Stimulated activated CD8-positive, alpha-beta memory T cell treated with anti-CD3 and anti-CD28 coated beads, Interleukin-12 subunit alpha, Interleukin-12 subunit beta, amount 100 ng/mL, for 4 hours (primary cell): ENCODE measurements around the gene SCARB1.

Experiments
- DNase-seq: peaks from one replicate; pipeline ENCODE4 v3.0.0-alpha.2; 2020; ENCODE audit warnings: low read depth

Gene SCARB1

DNA sequence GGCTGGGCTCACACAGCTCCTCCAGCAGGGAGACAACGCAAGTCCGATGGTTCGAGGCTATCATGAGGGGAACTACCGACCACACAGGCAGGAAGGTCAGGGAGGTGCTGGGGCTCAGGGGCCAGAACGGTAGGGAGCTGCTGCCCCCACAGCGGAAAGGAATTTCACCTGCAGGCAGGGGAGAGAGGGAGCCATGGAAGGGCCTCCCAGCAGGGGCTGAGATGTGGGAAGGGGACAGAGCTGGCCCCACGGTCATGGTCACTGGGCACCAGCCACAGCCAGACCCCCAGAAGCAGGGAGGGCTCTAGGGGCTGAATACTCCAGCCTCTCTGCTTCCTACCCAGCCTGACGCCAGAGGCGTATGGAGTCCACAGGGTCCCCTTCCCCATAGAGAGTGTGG lies 103.1 kb downstream of the SCARB1 start:
- DNase-seq: no peak

GRCh38 chr12:124759841-124760503 lies 103.7 kb downstream of the SCARB1 start:
- no peak for DNase-seq

DNA sequence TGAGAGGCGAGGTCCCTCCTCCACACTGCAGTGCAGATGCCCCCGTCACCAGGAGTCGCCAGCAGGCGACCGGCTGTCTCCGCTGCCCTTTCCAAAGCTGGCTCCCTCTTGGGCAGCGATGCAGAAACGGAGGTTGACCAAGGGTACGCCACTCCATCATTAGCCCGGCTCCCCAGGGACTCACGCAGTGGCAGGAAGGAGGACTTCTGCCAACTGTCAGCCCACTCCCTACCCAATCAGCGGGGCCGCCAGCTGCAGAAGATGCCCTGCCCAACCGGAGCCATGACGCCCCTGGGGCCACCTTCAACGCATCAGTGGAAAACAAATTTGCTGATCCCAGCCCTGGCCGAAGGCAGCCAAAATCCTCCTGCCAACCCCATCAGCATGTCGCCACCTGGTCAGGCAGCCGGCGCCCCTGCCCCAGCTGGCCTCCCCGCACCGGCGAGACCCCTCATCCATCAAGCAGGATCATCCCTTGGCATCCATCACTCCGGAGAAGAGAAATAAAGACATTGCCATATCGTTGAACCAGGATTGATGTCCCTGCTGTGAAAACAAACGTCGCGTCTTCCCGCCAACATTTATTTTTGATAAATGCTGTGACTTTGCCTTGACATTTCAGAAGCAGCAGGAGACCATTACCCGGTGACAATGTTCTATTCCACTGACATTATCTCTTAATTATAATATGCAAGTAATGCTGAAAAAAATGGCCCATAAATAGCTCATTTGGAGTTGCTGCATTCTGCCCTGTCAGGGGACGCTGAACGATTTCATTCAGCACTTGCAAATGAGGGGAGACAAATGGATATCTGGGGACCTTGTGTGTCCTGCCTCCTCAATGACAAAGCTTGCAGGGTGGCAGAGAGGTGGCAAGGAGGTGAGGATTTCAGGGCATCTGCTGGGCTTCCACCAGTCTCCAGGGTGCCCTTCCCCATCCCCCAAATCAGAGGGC lies 105.1 kb downstream of the SCARB1 start:
- no peak for DNase-seq

GRCh38 chr12:124757329-124757728 lies 106.3 kb downstream of the SCARB1 start:
- no peak for DNase-seq

DNA sequence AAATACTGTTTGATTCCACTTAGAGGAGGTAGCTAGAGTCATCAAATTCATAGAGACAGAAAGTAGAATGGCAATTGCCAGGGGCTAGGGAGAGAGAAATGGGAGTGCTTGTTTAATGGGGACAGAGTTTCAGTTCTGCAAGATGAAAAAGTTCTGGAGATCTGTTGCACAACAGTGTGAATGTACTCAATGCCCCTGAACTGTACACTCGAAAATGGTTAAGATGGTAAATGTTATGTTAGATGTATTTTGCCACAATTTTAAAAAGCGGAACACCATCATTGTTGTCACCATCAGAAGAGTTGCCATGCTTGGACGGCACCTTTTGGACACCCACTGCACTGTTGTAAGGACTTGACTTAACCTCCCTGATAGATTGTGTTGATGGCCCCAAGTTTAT lies 106.9 kb downstream of the SCARB1 start:
- DNase-seq: no peak

DNA sequence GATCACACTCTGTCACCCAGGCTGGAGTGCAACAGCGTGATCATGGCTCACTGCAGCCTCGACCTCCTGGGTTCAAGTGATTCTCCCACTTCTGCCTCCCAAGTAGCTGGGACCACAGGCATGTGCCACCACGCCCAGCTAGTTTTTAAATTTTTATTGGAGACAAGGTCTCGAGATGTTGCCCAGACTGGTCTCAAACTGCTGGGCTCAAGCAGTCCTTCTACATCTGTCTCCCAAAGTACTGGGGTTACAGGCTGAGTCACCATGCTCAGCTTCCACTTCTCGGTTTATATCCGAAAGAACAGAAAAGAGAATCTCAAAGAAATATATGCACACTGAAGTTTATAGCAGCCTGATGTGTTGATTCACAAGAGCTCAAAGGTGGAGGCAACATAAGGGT lies 107.5 kb downstream of the SCARB1 start:
- no peak for DNase-seq

- no peak for DNase-seq
These were observed 107.9 kb downstream of the SCARB1 start for GRCh38 chr12:124755801-124756148.

DNA sequence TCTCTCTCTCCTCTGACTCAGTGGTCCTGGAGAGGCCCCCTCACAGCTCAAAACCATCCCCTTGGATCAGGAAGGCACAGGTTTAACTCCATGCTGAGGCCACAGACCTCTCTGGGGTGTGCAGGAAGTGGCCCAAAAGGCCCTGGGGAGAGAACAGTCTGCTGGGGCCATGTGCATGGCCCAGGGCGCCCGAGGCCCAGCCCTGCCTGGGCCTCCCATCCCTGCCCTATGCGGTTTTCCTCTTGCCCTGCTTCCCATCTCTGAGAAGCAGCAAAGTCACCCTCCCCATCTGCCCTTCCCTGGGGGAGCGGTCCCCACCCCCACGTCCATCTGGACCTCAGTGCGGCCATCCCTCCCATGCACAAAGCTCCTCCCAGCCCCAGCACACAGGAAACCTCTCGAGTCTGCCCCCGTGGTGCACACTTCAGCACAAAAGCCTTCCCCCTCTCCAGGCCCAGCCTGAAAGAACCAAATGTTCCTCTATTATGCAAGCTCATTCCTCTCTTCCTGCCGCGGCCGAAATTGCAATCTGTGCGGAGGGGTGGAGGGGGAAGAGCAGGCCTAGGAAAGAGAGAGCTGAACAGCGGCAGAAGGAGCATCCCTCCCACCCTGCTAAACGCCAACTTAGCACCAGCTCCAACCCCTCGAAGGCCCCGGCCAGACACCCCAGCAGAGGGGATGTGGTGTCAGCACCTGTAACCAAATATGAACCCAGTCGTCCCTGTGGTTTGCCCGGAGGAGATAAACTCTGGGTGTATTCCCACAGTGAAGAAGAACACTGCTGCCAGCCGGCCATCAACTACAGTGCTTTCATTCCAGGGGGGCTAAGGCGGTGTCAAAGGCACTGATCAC lies 108.5 kb downstream of the SCARB1 start:
- DNase-seq: no peak

DNA sequence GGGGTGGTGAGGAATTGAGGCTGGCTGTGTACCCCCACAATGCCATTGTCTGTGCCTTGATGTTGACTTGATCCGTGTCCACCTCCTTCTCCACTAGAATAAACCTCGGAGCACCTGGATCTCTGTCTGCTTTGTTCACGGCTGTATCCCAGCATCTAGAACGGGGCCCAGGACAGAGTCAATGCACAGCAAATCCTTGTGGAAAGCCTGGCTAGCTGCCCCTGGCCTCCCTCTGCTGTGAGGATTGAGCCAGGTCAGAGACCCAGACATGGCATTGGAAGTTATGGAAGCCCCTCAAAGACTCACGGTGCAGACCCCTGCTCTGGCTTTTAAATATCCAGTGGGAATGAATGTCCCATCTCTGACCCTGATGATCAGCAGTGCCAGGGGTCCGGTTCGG lies 109.2 kb downstream of the SCARB1 start:
- DNase-seq: no peak

GRCh38 chr12:124753993-124754392 lies 109.7 kb downstream of the SCARB1 start:
- DNase-seq: no peak

DNA sequence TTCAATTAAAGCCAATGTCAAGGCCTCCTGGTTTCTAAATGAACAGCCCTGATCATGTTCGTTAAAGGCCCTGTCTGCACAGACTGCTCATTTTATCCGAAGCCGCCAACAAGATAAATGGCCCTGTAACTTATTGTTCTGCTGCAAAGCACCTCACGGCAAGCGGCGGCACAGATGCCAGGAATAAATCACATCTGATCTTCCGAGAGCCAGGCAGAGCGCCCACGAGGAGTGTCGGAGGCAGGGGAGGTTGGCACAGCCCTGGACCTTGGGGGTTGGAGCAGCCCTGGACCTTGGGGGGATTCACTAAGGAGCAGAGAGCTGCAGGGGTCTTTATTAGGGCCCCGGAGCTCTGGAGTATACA lies 110.5 kb downstream of the SCARB1 start:
- no peak for DNase-seq

DNA sequence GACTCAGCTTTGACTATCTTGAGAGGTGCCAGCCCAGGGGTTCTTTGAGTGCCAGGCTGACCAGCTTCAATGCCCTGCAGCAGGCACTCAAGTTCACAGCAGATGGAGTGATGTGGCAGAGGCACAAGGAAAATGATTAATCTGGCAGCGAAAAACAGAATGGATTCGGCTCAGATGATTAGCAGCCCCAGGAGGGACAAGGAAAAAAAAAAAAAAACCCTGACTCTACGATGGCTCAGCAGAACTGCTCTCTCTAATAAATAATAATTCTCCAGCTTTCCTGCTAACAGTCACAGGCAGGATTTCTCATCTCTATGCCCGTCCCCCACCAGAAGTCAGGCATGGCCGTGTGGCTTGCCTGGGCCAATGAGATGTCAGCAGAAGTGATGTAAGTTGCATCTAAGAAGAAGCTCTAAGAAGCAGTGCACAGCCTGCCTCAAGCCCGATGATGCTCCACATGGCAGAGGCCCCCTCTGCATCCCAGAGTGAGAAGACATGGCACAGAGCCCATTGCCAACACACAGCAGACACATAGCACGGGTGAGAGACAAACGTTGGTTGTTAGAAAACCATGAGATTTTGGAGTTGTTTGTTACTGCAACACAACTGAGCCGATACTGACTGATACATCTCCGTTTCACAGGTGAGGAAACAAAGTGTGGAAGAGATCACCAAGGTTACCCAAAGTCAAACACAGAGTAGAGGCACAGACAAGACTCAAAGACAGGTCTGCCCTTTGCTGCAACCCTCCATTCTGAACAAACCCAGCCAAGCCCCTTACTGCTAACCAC lies 111.0 kb downstream of the SCARB1 start:
- no peak for DNase-seq

DNA sequence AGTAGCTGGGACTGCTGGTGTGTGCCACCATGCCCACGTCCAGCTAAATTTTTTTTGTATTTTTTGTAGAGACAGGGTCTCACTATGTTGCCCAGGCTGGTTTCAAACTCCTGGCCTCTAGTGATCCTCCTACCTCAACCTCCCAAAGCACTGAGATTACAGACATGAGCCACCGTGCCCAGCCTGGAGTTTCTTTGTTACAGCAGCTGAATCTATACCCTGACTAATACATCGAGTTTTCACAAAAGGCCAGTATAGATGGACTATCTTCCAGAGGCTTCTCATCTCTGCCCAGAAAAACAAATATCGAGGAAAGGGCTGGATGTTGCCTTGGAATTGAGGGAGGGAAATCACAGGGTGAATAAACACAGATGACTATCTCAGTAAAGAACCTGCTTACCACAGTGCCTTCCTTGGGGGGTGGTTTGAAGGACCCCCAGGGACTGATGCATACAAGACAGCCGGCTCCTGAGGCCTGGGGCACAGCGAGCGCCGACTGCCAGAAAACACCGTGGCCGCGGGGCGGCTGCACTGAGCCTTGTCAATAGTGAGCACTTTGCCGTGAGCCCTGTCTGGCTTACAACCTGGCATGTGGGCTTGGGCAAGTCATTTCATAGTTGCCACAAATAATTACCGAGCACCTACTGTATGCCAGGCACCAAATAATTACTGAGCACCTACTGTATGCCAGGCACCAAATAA lies 111.9 kb downstream of the SCARB1 start:
- DNase-seq: no peak

DNA sequence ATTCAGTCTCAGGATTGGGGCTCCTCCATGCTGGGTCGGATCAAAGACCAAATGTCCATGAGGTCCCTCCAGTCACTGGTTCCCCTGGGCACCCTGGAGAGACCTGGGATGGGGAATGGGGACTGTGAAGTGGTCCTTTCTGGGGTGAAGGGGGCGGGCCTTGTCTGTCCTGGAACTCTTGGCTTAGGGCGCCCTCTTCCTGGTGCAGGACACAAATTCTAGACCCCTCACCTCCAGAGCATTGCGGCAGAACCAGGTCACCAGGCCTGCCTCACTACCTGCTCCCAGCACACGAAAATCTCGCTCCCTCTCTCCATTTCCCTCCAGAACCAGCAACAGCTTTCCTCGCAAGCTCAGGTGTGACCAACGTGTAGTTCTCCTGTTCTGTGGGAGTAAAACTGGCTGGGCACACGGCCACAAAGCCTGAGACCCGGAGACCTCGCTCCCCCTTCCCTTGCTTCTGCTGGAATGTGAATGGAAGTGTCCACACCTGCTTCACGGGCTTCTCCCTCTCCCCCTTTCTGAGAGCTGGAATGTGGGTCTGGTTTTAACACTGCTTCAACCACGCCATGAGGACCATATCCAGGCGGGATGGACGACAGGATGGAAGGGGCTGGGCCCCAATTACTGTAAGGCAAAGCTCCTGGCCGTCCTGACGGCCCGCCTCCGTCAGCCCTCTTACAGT lies 112.7 kb downstream of the SCARB1 start:
- no peak for DNase-seq

- DNase-seq: no peak
These were observed 113.5 kb downstream of the SCARB1 start for GRCh38 chr12:124750149-124750656.

DNA sequence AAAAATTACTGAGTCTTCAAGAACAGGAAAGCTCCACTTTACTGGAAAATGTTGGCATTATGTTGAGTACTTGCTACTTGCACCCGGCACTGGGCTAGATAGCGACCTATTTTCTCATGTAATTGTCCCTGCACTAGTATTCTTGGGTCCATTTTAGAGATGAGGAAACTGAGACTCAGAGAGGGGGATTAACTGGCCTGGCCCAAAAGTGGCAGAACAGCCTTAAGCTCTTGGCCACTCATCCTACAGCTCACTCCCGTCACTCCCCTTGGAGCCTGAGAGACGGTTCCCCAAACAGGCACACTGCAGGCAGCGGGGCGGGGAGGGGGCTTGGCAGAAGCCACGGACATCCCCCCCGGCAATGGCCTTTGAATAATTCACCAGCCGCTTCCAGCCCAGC lies 113.9 kb downstream of the SCARB1 start:
- no peak for DNase-seq

GRCh38 chr12:124747426-124748161 lies 116.1 kb downstream of the SCARB1 start:
- no peak for DNase-seq

DNA sequence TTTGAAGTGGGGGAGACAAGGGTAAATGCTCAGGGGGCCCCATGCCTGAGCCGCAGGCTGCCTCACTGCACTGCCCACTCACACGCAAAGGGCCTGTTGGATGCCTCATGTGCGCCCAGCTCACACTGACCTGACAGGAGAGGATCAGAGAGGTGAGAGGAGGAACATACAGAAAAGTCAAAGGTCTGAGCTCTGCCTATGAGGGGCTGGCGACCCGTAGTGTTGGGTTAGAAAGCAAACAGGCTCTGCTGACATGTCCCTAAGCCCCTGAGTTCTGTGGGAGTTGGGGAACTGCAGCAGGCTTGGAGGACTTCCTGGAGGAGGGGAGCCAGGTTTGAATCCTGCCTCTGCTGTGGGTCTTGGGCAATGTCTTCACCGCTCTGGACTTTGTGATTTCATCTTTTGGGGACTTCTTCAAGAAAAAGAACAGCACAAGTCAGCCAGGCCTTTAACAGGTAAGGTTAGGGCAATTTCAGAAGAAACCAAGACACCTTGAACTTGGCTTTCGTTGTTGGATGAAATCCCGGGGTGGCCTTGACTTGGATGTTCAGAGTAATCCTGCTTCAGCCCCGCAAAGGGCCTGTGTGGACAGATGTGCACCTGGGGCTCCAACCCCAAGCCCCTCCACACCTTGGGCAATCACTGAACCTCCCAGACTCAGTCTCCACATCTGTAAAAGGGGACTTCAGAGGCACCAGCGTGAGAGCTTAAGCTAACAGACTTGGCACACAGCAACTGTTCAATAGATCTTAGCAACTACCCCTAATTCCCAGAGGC lies 116.8 kb downstream of the SCARB1 start:
- no peak for DNase-seq
